ENCODE data around the gene HPS4. TPM values are rescaled to one million over a fixed set of nuclear protein-coding genes. Genes with fewer than 3 reads are reported as not detected.

HPS4 gene
- total RNA-seq, 2 donors from 2014 or later = 28.3 to 42.5 TPM

DNA sequence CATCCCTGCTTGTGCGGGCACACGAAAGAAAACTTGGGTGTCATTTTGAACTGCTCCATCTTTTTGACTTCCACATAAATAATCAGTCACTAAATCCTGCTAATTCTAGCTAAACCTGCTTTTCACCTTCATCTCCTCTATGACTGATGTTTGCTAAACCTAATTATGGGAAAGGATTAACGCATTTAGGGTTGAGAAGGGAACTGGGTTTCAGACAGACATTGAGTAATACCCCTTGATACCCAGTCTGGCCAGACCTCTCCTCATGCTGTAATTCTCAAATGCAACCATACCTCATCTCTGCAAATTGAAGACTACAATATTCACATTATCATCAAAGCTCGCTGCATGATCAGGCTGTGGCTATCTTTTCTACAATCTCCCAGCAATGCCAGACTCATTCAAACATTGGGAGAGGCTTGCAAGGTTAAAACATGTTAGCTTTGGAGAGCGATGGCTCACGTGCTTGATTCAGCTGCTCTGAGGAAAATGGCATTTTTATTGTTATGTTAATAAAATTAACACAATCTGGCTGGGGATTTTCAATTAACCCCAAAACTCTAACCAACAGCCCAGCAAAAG is 2.4 kb downstream of the HPS4 start:
- no peak overlapping the region for H3K27ac ChIP-seq
- peaks cover 0 to 6% of the 10 kb centered on the region in 2 donors for H3K36me3 ChIP-seq (replicated peaks in 1 of 2; ENCODE audit: insufficient read depth in 1 of 2, low read depth in 2 of 2)
- peaks cover 65% of the 10 kb centered on the region for H3K4me1 ChIP-seq
- intact Hi-C loops (cut with DNase I) = no loop called here
- WGBS, 2 donors = 46 to 52% methylated on average over 6 of the region's 6 CpGs
- H3K4me3 ChIP-seq = no peak overlapping the region
- DNase-seq (no peak), ATAC-seq (no peak)
- no peak for TF ChIP-seq POLR2A (IDR thresholded peaks at IDR 0.05)
- TF ChIP-seq, protein P1, sequence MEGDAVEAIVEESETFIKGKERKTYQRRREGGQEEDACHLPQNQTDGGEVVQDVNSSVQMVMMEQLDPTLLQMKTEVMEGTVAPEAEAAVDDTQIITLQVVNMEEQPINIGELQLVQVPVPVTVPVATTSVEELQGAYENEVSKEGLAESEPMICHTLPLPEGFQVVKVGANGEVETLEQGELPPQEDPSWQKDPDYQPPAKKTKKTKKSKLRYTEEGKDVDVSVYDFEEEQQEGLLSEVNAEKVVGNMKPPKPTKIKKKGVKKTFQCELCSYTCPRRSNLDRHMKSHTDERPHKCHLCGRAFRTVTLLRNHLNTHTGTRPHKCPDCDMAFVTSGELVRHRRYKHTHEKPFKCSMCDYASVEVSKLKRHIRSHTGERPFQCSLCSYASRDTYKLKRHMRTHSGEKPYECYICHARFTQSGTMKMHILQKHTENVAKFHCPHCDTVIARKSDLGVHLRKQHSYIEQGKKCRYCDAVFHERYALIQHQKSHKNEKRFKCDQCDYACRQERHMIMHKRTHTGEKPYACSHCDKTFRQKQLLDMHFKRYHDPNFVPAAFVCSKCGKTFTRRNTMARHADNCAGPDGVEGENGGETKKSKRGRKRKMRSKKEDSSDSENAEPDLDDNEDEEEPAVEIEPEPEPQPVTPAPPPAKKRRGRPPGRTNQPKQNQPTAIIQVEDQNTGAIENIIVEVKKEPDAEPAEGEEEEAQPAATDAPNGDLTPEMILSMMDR (IDR thresholded peaks at IDR 0.05) = no peak
- no peaks in the 10 kb centered on the region for H3K9me3 ChIP-seq
- H3K27me3 ChIP-seq = no peaks in the 10 kb centered on the region

DNA sequence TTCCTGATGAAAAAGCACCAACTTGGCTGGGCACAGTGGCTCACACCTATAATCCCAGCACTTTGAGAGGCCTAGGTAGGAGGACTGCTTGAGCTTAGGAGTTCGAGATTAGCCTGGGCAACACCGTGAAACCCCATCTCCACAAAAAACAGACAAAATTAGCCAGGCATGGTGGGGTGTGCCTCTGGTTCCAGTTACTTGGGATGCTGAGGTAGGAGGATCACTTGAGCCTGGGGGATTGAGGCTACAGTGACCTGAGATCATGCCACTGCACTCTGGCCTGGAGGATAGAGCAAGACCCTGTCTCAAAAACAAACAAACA is 3.0 kb downstream of the HPS4 start:
- H3K4me3 ChIP-seq = no peak overlapping the region
- intact Hi-C loops (cut with DNase I) = no loop called here
- TF ChIP-seq, protein P1 (IDR thresholded peaks at IDR 0.05) = no peak
- no peak for TF ChIP-seq POLR2A (IDR thresholded peaks at IDR 0.05)
- no peaks in the 10 kb centered on the region for H3K9me3 ChIP-seq
- peaks cover 61% of the 10 kb centered on the region for H3K4me1 ChIP-seq
- DNase-seq (no peak), ATAC-seq (no peak)
- H3K27me3 ChIP-seq = no peaks in the 10 kb centered on the region
- peaks cover 0 to 7% of the 10 kb centered on the region in 2 donors for H3K36me3 ChIP-seq (replicated peaks in 1 of 2; ENCODE audit: insufficient read depth in 1 of 2, low read depth in 2 of 2)
- peak overlapping the region in 2 of 4 donors; percentile 52 to 68 for H3K27ac ChIP-seq
- WGBS, 2 donors = 50 to 79% methylated on average over 2 of the region's 2 CpGs

DNA sequence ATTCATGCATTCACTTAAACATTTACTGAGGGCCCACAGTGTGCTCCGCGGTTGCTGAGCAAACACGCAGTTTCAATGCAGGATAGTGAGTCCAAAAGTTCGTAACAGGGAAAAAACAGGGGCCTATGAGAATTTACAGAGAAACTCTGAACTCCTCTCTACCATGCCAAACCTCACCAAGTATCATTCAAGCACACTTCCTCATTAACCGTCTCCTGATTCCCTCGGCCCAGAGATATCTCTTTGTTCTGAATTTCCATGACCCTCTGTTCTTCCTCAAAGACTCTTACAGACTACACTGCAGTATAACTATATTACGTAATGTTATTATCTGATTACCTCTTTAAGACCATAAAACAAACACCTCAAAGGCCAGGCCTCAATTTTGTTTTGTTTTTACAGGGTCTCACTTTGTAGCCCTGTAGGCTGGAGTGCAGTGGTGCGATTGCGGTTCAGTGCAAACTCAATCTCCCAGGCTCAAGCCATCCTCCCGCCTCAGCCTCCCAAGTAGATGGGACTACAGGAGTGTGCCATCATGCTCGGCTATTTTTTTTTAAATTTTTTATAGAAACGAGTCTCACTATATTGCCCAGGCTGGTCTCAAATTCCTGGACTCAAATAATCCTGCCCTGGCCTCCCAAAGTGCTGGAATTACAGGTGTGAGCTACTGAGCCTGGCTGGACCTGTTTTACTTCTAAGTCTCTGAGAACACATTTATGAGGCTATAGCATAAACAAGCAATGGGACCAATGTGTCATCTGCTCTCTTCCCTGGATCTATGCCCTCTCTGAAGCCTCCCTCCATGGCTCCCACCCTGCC is 3.6 kb downstream of the HPS4 start:
- intact Hi-C loops (cut with DNase I) = no loop called here
- H3K4me1 ChIP-seq = peaks cover 55% of the 10 kb centered on the region

DNA sequence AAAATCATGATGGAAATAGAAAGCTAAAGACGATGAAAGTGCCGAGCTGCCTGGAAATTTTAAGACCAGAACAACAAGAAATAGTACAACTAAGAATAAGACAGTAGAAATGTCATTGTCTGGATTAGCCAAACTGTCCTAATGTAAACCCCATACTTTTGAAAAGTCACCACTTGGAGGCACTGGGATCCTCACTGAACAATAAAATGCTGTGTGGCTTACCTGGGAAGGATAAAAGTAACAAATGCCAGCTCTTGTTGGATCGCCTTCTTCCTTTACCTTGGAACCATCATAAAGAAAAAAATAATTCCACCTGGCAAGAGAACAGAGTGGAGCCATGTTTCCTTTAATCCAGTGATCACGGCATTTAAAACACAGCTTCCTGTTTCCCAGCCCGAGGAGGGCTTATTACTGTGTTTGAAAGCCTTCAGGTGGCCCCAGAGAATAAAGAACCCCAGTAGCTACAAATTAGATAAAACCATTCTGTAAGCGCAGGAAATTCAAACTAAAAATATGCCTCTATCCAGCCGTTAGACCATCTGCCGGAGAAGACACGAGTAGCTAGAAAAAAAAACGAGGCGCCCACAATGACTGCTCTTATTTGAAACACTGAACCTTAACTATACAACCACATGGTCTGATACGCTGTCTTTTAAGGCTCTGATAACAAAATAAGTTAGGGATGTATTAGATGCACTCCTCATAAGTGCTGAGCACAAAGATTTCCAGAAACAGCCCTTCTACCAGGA is 4.4 kb downstream of the HPS4 start:
- 21 to 26% methylated on average over 12 of the region's 12 CpGs for WGBS, 2 donors
- H3K27me3 ChIP-seq = no peaks in the 10 kb centered on the region
- no peak for ATAC-seq
- intact Hi-C loops (cut with DNase I) = no loop called here
- peak overlapping the region in 3 of 4 donors; percentile 41 to 68 (median 52) for H3K27ac ChIP-seq
- DNase-seq = no peak
- peak overlapping the region in 1 of 2 donors; percentile 0 for H3K4me3 ChIP-seq
- peaks cover 0 to 9% of the 10 kb centered on the region in 2 donors for H3K36me3 ChIP-seq (replicated peaks in 1 of 2; ENCODE audit: insufficient read depth in 1 of 2, low read depth in 2 of 2)
- no peaks in the 10 kb centered on the region for H3K9me3 ChIP-seq
- no peak for TF ChIP-seq POLR2A (IDR thresholded peaks at IDR 0.05)
- TF ChIP-seq, protein P1 (IDR thresholded peaks at IDR 0.05) = peak in 4 of 7 experiments; percentile 14 to 25 (median 18)
- H3K4me1 ChIP-seq = peaks cover 48% of the 10 kb centered on the region

More for the DNA sequence above, 3.6 kb downstream of the HPS4 start:
- Histone ChIP-seq H3K9me3 (no peaks in the 10 kb centered on the region), H3K27ac (peak overlapping the region in 3 of 4 donors; percentile 41 to 68 (median 52)), H3K27me3 (no peaks in the 10 kb centered on the region), H3K4me3 (peak overlapping the region in 1 of 2 donors; percentile 0), H3K36me3 (replicated peaks in 1 of 2; ENCODE audit: insufficient read depth in 1 of 2, low read depth in 2 of 2) (peaks cover 0 to 7% of the 10 kb centered on the region in 2 donors)
- ATAC-seq (no peak), DNase-seq (no peak)
- TF ChIP-seq, protein P1 (IDR thresholded peaks at IDR 0.05) = no peak
- TF ChIP-seq POLR2A (IDR thresholded peaks at IDR 0.05) = no peak
- 37 to 38% methylated on average over 12 of the region's 12 CpGs for WGBS, 2 donors

Data from body of pancreas (tissue), 4 donors.